ENCODE data around the gene FAM117A.

DNA sequence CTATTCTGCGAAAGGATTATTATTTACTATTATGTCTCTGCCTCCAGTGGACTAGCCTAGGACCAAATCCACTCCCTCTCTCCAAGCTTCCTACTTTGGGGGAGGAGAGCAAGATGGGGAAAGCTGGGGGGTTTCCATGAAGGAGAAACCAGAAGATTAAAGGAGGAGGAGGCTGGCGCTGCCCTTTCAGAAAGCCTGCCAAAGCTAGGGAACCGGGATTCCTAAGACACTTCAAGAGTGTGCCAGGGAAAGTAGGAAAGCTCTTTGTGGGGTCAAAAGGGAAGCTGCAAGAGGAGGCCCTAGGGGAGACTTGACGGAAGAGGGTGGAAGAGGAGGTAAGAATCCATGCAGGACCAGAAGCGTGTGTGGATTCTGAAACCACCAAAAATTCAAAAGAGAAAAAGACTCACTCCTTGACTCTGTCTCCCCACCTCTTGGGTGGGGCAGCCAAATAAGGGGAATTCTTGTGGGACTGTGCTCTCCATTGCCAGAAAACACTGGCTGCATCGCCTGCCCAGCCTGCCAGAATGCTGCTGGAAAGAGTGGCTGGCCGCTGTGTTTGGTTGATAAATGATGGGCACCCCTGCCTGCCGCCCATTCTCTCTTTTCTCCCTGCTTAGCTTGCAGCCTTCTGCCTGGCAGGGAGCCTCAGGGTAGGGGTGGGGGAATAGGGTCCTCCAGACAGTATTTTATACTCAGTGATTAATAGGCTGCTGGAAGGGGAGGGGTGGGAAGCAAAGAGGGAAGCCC is 12.8 kb upstream of the FAM117A start:
- TF ChIP-seq, protein P1, sequence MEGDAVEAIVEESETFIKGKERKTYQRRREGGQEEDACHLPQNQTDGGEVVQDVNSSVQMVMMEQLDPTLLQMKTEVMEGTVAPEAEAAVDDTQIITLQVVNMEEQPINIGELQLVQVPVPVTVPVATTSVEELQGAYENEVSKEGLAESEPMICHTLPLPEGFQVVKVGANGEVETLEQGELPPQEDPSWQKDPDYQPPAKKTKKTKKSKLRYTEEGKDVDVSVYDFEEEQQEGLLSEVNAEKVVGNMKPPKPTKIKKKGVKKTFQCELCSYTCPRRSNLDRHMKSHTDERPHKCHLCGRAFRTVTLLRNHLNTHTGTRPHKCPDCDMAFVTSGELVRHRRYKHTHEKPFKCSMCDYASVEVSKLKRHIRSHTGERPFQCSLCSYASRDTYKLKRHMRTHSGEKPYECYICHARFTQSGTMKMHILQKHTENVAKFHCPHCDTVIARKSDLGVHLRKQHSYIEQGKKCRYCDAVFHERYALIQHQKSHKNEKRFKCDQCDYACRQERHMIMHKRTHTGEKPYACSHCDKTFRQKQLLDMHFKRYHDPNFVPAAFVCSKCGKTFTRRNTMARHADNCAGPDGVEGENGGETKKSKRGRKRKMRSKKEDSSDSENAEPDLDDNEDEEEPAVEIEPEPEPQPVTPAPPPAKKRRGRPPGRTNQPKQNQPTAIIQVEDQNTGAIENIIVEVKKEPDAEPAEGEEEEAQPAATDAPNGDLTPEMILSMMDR (IDR thresholded peaks at IDR 0.05) = no peak
- no peak for TF ChIP-seq POLR2A (IDR thresholded peaks at IDR 0.05)
